ENCODE measurements around the gene SHROOM2. TPM values are rescaled to one million over a fixed set of nuclear protein-coding genes. Genes with fewer than 3 reads are reported as not detected.

SHROOM2 gene
- total and polyA plus RNA-seq, 2 of the 4 experiments (the other 2 are of a cell fraction): 8.1 to 14.2 TPM

DNA sequence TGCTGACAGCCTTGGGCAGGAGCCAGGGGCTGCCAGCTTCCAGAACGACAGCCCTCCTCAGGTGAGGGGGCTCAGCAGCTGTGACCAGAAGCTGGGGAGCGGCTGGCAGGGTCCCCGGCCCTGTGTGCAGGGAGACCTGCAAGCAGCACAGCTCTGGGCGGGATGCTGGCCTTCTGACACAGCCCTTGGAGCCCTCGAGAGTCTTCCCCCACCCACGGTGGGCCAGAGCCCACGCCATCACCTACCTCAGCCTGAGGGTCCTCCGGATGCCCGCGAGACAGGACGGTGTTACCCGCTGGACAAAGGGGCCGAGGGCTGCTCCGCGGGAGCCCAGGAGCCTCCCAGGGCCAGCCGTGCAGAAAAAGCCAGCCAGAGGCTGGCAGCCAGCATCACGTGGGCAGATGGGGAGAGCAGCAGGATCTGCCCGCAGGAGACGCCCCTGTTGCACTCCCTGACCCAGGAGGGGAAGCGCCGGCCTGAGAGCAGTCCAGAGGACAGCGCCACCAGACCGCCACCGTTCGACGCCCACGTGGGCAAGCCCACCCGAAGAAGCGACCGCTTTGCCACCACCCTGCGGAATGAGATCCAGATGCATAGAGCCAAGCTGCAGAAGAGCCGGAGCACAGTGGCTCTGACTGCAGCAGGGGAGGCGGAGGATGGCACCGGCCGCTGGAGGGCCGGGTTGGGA, 109.1 kb downstream of the SHROOM2 start:
- CTCF ChIA-PET: no interaction called here
- H4K91ac ChIP-seq (ENCODE audit: insufficient read depth, low read depth, low read length): no peak overlapping the region

More for the DNA sequence above, 109.1 kb downstream of the SHROOM2 start:
- Histone ChIP-seq H3K4me1 (ENCODE audit: control insufficient read depth, insufficient read depth, low read length) (peaks cover 12% of the 10 kb centered on the region), H4K8ac (ENCODE audit: low read depth in 2 of 2, low read length in 2 of 2) (no peak overlapping the region), H4K5ac (ENCODE audit: low read depth, low read length) (no peak overlapping the region), H3K36me3 (ENCODE audit: control insufficient read depth, insufficient read depth, low read length) (no peaks in the 10 kb centered on the region; the same call in 1 of the 2 replicates), H3K79me1 (ENCODE audit: low read depth in 1 of 2, low read length in 2 of 2) (peaks cover 0 to 8% of the 10 kb centered on the region in 2 experiments; a peak in 2 of 4 replicates), H3K27ac (ENCODE audit: insufficient read depth, low read length) (no peak overlapping the region), H2BK120ac (ENCODE audit: low read depth, low read length) (no peak overlapping the region), H3K4me2 (ENCODE audit: low read depth, low read length) (no peak overlapping the region), H2BK20ac (ENCODE audit: low read depth, low read length) (no peak overlapping the region), H3K14ac (replicated peaks; ENCODE audit: low read depth, low read length) (no peak overlapping the region), H2AFZ (replicated peaks; ENCODE audit: low read length, poor library complexity) (no peak overlapping the region), H3K9me3 (ENCODE audit: control insufficient read depth, insufficient read depth, low read length) (no peaks in the 10 kb centered on the region), H3K23ac (ENCODE audit: low read depth, low read length) (no peak overlapping the region), H3K56ac (ENCODE audit: extremely low read depth, insufficient read depth, low read length) (no peak overlapping the region), H3K27me3 (ENCODE audit: control insufficient read depth, insufficient read depth, low read length) (no peaks in the 10 kb centered on the region), H2BK5ac (ENCODE audit: low read depth, low read length, poor library complexity, severe bottlenecking) (no peak overlapping the region), H3K4me3 (ENCODE audit: insufficient read depth, low read depth, low read length) (no peak overlapping the region), H4K20me1 (ENCODE audit: insufficient read depth, low read length) (no peaks in the 10 kb centered on the region), H2BK15ac (ENCODE audit: low read depth, low read length) (no peak overlapping the region), H3K4ac (ENCODE audit: low read depth, low read length) (no peak overlapping the region; the same call in 1 of the 2 replicates), H3K18ac (ENCODE audit: low read depth, low read length) (no peak overlapping the region), H3K9ac (ENCODE audit: low read depth, low read length) (no peak overlapping the region), H2AK5ac (ENCODE audit: low read depth, low read length) (no peak overlapping the region), H3K9me1 (ENCODE audit: insufficient read depth, low read length) (0 out of 2 replicates have a peak, but pooled peaks cover 5% of the 10 kb centered on the region), H2AK9ac (replicated peaks; ENCODE audit: low read depth, low read length, poor library complexity) (no peak overlapping the region)
- DNase-seq (no peak), ATAC-seq (ENCODE audit: low read depth) (no peak)
- in situ Hi-C loops (cut with MboI; ENCODE audit: low sequenced_read_pairs): loop anchor here (25.0 kb wide), 1 partner anchor 217 kb away; no protein-coding TSS in a partner anchor
- BruUV-seq (replicated peaks): no TSS peak
- intact Hi-C loops (cut with micrococcal nuclease): no loop called here
- TF ChIP-seq MAZ (IDR thresholded peaks at IDR 0.05; ENCODE audit: borderline replicate concordance, low read depth, low read length): no peak
- TF ChIP-seq RFX5 (IDR thresholded peaks at IDR 0.05; ENCODE audit: low read depth, low read length): no peak
- no peak for TF ChIP-seq FOS (IDR thresholded peaks at IDR 0.05; ENCODE audit: low read depth, low read length)
- TF ChIP-seq, protein P1, sequence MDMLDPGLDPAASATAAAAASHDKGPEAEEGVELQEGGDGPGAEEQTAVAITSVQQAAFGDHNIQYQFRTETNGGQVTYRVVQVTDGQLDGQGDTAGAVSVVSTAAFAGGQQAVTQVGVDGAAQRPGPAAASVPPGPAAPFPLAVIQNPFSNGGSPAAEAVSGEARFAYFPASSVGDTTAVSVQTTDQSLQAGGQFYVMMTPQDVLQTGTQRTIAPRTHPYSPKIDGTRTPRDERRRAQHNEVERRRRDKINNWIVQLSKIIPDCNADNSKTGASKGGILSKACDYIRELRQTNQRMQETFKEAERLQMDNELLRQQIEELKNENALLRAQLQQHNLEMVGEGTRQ (IDR thresholded peaks at IDR 0.05; ENCODE audit: low read depth, low read length): no peak
- no peak for TF ChIP-seq RCOR1 (IDR thresholded peaks at IDR 0.05; ENCODE audit: insufficient replicate concordance, low read length)
- TF ChIP-seq, protein P2, sequence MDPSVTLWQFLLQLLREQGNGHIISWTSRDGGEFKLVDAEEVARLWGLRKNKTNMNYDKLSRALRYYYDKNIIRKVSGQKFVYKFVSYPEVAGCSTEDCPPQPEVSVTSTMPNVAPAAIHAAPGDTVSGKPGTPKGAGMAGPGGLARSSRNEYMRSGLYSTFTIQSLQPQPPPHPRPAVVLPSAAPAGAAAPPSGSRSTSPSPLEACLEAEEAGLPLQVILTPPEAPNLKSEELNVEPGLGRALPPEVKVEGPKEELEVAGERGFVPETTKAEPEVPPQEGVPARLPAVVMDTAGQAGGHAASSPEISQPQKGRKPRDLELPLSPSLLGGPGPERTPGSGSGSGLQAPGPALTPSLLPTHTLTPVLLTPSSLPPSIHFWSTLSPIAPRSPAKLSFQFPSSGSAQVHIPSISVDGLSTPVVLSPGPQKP (IDR thresholded peaks at IDR 0.05; ENCODE audit: borderline replicate concordance, low read depth, low read length): no peak
- TF ChIP-seq POLR2A (IDR thresholded peaks at IDR 0.05; ENCODE audit: low read depth, low read length): no peak
- no peak for TF ChIP-seq MAFK (IDR thresholded peaks at IDR 0.05; ENCODE audit: low read depth, low read length)
- TF ChIP-seq NFE2L2 (IDR thresholded peaks at IDR 0.05; ENCODE audit: low read depth, low read length): no peak
- TF ChIP-seq CHD1 (IDR thresholded peaks at IDR 0.05; ENCODE audit: low read depth, low read length): no peak
- TF ChIP-seq, protein P3, sequence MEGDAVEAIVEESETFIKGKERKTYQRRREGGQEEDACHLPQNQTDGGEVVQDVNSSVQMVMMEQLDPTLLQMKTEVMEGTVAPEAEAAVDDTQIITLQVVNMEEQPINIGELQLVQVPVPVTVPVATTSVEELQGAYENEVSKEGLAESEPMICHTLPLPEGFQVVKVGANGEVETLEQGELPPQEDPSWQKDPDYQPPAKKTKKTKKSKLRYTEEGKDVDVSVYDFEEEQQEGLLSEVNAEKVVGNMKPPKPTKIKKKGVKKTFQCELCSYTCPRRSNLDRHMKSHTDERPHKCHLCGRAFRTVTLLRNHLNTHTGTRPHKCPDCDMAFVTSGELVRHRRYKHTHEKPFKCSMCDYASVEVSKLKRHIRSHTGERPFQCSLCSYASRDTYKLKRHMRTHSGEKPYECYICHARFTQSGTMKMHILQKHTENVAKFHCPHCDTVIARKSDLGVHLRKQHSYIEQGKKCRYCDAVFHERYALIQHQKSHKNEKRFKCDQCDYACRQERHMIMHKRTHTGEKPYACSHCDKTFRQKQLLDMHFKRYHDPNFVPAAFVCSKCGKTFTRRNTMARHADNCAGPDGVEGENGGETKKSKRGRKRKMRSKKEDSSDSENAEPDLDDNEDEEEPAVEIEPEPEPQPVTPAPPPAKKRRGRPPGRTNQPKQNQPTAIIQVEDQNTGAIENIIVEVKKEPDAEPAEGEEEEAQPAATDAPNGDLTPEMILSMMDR (conservative IDR thresholded peaks at IDR 0.05; ENCODE audit: low read depth, low read length): no peak
- TF ChIP-seq MXI1 (IDR thresholded peaks at IDR 0.05; ENCODE audit: borderline replicate concordance, low read depth, low read length): no peak
- TF ChIP-seq SMC3 (IDR thresholded peaks at IDR 0.05; ENCODE audit: low read depth, low read length): no peak
- no peak for TF ChIP-seq CEBPB (IDR thresholded peaks at IDR 0.05; ENCODE audit: low read depth, low read length)
- TF ChIP-seq RAD21 (IDR thresholded peaks at IDR 0.05; ENCODE audit: low read length): no peak
- no peak for TF ChIP-seq BHLHE40 (IDR thresholded peaks at IDR 0.05; ENCODE audit: low read depth, low read length)
- dilution Hi-C loops (cut with HindIII; ENCODE audit: low sequenced_read_pairs, unreplicated experiment): no loop called here
- POLR2A ChIA-PET (ENCODE audit: unreplicated experiment): no interaction called here
- 91% methylated on average over 25 of the region's 36 CpGs; no CpG with 5 or more reads in 1 of the 2 experiments for WGBS, 2 experiments (ENCODE audit: extremely low coverage in 2 of 2, insufficient read length in 1 of 2)
